Hepatocyte (in vitro differentiated cells): ENCODE results near the gene KDM6B. TPM values are rescaled to one million over a fixed set of nuclear protein-coding genes. Genes with fewer than 3 reads are reported as not detected.
A peak's percentile ranks its signal among the peaks of the same experiment; 100 is the strongest.

ENCODE experiments used
- DNase-seq: peaks from one replicate; pipeline ENCODE4 v3.0.0-alpha.2; 2016; ENCODE audit warnings: low spot score
- H2AFZ ChIP-seq: fragments of 200-600 bp; sonication (generic); 2 replicates; pipeline ENCODE4 v1.6.0; 2016; ENCODE audit warnings: antibody characterized with exemption, mild to moderate bottlenecking
- H3K27ac ChIP-seq: fragments of 200-600 bp; sonication (generic); 2 replicates; pipeline ENCODE4 v1.5.1; 2016; ENCODE audit warnings: mild to moderate bottlenecking
- H3K27me3 ChIP-seq: fragments of 200-600 bp; sonication (generic); 2 replicates; pipeline ENCODE4 v1.6.1; 2016
- H3K36me3 ChIP-seq: fragments of 200-600 bp; sonication (generic); replicated peaks from 2 replicates; pipeline ENCODE4 v1.5.1; 2016; ENCODE audit warnings: low read depth; ENCODE audit not compliant: insufficient read depth
- H3K4me1 ChIP-seq: fragments of 200-600 bp; sonication (generic); 2 replicates; pipeline ENCODE4 v1.5.1; 2016; ENCODE audit warnings: mild to moderate bottlenecking, moderate library complexity; ENCODE audit not compliant: insufficient read depth
- H3K4me2 ChIP-seq: fragments of 200-600 bp; sonication (generic); 2 replicates; pipeline ENCODE4 v1.6.0; 2016
- H3K4me3 ChIP-seq: fragments of 200-600 bp; sonication (generic); 2 replicates; pipeline ENCODE4 v1.5.1; 2016; ENCODE audit warnings: mild to moderate bottlenecking
- H3K79me2 ChIP-seq: fragments of 200-600 bp; sonication (generic); 2 replicates; pipeline ENCODE4 v1.6.0; 2017; ENCODE audit warnings: mild to moderate bottlenecking
- H3K9me2 ChIP-seq: fragments of 200-600 bp; sonication (generic); replicated peaks from 2 replicates; pipeline ENCODE4 v1.6.0; 2017; ENCODE audit warnings: mild to moderate bottlenecking; ENCODE audit not compliant: insufficient read depth
- H3K9me3 ChIP-seq: fragments of 200-600 bp; sonication (generic); 2 replicates; pipeline ENCODE4 v1.5.1; 2016; ENCODE audit warnings: low read depth, mild to moderate bottlenecking
- H4K20me1 ChIP-seq: fragments of 200-600 bp; sonication (generic); 2 replicates; pipeline ENCODE4 v1.6.0; 2016; ENCODE audit warnings: mild to moderate bottlenecking; ENCODE audit not compliant: insufficient read depth, poor library complexity, severe bottlenecking
- CTCF ChIP-seq: fragments of 200-600 bp; sonication (generic); IDR thresholded peaks from 2 replicates; pipeline ENCODE4 v1.5.1; 2016; ENCODE audit warnings: antibody characterized with exemption, mild to moderate bottlenecking; ENCODE audit not compliant: poor library complexity
- EZH2 ChIP-seq: fragments of 200-600 bp; sonication (generic); IDR thresholded peaks from 2 replicates; pipeline ENCODE4 v1.6.1; 2016; ENCODE audit warnings: antibody characterized with exemption, mild to moderate bottlenecking, borderline replicate concordance
- EZH2phosphoT487 ChIP-seq: fragments of 200-600 bp; sonication (generic); IDR thresholded peaks from one replicate; pipeline ENCODE4 v1.6.1; 2018; ENCODE audit warnings: antibody characterized with exemption, mild to moderate bottlenecking, low read depth, moderate library complexity; ENCODE audit not compliant: unreplicated experiment, severe bottlenecking
- WGBS: methylation state at CpG from one replicate; pipeline ENCODE4 v1.1.6; 2016; ENCODE audit warnings: low lambda C conversion rate; ENCODE audit errors: missing lambda C conversion rate; 5-methylcytosine and 5-hydroxymethylcytosine counted together
- polyA plus RNA-seq: library from polyadenylated mRNA; unstranded; fragments of >200 nt; fragmentation: Nextera tagmentation; extraction: Ambion mirVana; gene quantifications from 2 replicates; pipeline ENCODE4 v1.2.1, GENCODE V29; 2016
- total RNA-seq: library from RNA; depleted of rRNA; stranded (reverse); fragments of >200 nt; gene quantifications from 2 replicates; pipeline ENCODE4 v1.2.3, GENCODE V29; 2014

Gene KDM6B
- total and polyA plus RNA-seq, 2 experiments from 2014 or later, result 5.9 to 10.2 TPM

GRCh38 chr17:7832431-7832830 is 1.6 kb upstream of the KDM6B start:
- Histone ChIP-seq H3K27ac (no peak overlapping the region), H3K4me3 (no peak overlapping the region), H3K4me2 (no peak overlapping the region), H3K4me1 (peaks cover 6% of the 10 kb centered on the region), H3K36me3 (no peaks in the 10 kb centered on the region), H3K9me3 (no peaks in the 10 kb centered on the region), H2AFZ (no peak overlapping the region), H3K79me2 (peaks cover 2% of the 10 kb centered on the region), H4K20me1 (no peaks in the 10 kb centered on the region), H3K27me3 (no peaks in the 10 kb centered on the region), H3K9me2 (no peaks in the 10 kb centered on the region)
- WGBS, result 78% methylated on average over 10 of the region's 10 CpGs
- peak; percentile 3 for DNase-seq
- TF ChIP-seq CTCF (no peak), EZH2phosphoT487 (no peak), EZH2 (no peak)

GRCh38 chr17:7833011-7833794 is 814 bp upstream of the KDM6B start:
- H3K36me3 ChIP-seq, result no peaks in the 10 kb centered on the region
- DNase-seq, result peak; percentile 3
- H3K4me3 ChIP-seq, result no peak overlapping the region
- peaks cover 6% of the 10 kb centered on the region for H3K4me1 ChIP-seq
- no peaks in the 10 kb centered on the region for H4K20me1 ChIP-seq
- H3K27me3 ChIP-seq, result no peaks in the 10 kb centered on the region
- peaks cover 7% of the 10 kb centered on the region for H3K79me2 ChIP-seq
- no peaks in the 10 kb centered on the region for H3K9me3 ChIP-seq
- H2AFZ ChIP-seq, result peak overlapping the region; percentile 57
- no peaks in the 10 kb centered on the region for H3K9me2 ChIP-seq
- TF ChIP-seq CTCF (no peak), EZH2phosphoT487 (no peak), EZH2 (no peak)
- 60% methylated on average over 19 of the region's 19 CpGs for WGBS
- peak overlapping the region; percentile 28 for H3K27ac ChIP-seq
- H3K4me2 ChIP-seq, result peak overlapping the region; percentile 93

- peak overlapping the region; percentile 57 for H2AFZ ChIP-seq
- WGBS, result 0% methylated on average over 13 of the region's 20 CpGs
- peak overlapping the region; percentile 51 for H3K4me3 ChIP-seq
- peaks cover 10% of the 10 kb centered on the region for H4K20me1 ChIP-seq
- DNase-seq, result peak; percentile 71
- H3K4me1 ChIP-seq, result peaks cover 18% of the 10 kb centered on the region
- no peaks in the 10 kb centered on the region for H3K36me3 ChIP-seq
- no peaks in the 10 kb centered on the region for H3K27me3 ChIP-seq
- H3K79me2 ChIP-seq, result peaks cover 19% of the 10 kb centered on the region
- H3K27ac ChIP-seq, result peak overlapping the region; percentile 95
- no peaks in the 10 kb centered on the region for H3K9me2 ChIP-seq
- no peaks in the 10 kb centered on the region for H3K9me3 ChIP-seq
- TF ChIP-seq CTCF (no peak), EZH2 (no peak), EZH2phosphoT487 (no peak)
- peak overlapping the region; percentile 93 for H3K4me2 ChIP-seq
These were observed 532 bp downstream of the KDM6B start for GRCh38 chr17:7834542-7834956.
